GM21529 (cell line): ENCODE data around the gene RS1.

Experiments used
- ATAC-seq: cut with Tn5 transposase; IDR thresholded peaks from one replicate; pipeline ENCODE4 v1.9.1; 2021; ENCODE audit not compliant: unreplicated experiment

RS1 gene

DNA sequence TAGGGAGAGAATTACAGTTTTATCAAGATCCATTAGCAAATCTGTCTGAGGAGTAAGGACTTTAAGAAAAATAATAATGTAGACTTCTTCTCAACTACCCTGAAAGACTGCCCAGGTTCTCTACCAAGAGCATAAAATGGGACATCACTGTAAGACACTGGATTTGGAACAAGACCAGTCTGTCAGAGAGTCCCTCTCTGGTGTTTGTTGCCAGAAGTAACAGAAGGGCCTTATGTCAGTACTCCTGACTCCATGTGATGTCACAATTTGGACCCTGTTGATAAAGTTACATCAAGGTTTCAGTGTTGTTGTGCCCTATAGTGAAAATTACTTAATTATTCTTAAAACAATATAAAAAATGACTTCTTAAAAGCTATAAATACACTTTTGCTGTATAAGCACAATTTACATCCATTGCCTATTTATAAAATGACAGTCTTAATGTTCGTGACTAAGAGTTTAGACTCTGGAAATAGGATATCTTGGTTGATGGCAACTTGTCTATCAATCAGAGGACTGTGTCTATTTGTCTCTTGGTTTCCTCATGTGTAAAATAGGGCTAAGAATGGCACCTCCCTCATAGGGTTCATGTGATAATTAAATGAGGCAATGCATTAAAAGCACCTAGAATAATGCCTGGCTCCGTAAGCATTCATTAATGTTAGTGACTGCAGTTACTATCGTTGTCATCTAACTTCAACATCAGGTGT is 57.8 kb downstream of the RS1 start:
- no peak for ATAC-seq

DNA sequence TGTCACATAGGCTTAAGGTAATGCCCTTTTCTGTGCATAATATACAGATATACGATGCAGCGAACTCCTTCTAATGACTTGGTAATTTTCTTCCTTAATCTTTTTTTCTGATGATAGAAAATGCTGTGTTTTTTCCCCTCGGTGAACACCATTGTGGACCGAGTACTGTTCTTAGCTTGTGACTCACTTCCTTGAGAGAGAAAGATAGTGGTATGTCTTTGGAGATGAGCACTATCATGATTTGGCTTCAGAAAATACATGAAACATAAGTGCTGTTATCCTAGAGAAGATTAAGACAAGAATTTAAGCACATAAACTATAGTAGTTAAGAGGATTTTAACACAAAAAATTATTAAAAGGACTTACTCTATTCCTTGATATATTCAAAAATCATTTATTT is 63.9 kb downstream of the RS1 start:
- ATAC-seq = no peak

DNA sequence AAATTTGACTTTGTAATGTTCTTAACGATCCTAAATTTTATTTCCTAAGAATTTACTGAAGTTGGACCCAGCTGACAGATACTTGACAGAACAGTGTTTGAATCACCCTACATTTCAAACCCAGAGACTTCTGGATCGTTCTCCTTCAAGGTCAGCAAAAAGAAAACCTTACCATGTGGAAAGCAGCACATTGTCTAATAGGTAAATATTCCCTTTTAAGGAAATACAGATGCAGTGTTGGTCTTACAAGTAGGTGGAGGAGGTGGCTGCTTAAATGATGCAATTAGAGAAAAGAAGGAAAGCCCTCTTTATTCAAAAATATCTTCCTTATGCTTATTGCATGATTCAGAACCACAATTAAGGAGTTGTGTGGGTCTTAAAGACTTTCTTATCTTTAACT is 73.5 kb downstream of the RS1 start:
- no peak for ATAC-seq

DNA sequence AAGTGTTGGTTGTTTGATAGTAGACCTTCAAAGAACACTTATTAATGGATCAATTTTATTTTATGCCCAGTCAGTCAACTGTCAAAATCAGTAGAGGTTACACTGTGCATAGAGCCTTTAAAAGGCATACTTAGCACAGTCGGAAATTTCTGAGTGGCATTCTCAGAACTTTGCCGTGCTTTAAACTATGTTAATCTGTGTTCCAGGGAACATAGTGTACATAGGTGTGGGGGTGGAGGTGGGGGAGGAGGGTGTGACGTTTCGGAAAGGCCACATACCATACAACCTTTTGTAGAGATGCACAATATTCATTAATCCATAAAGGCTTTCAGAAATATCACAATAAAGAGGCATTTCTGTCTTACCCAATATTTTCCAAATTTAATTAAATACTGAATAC is 75.8 kb downstream of the RS1 start:
- ATAC-seq = no peak

DNA sequence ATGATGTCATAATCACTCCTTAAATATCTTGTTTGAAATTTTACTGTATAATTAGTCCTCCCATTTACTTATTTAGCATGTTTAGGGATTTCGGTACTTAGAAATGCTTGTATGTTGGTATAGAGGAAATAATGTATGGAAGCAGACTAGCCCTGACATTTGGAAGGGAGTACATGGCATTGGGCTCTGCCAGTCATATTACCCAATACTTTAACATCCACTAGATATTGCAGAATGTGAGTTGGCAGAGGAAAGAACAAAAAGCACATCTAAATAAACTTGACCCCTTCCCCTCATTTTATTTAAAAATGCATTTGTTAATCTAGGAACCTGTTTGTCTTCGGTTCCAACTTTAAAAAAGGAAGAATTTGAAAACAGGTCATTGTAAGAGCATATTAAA is 77.8 kb downstream of the RS1 start:
- no peak for ATAC-seq

DNA sequence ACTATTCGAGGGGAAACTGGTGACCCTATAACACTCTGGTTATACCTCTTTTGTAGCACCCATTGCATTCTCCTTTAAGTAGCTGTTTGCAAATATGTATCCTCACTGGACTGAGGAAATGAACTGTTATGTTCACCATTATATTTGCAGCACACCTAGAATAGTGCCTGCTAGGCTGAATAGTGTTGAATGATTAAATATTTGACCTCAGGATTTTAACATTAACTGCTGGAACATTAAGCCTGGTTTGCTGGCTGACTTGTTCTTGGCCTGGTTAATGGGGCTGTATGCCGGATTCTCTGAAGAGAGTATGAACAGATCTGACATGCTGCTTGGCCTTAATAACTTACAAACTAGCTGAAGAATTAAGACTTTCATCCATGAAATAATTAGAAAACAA is 80.1 kb downstream of the RS1 start:
- no peak for ATAC-seq
